Embryonic facial prominence (tissue), 1 donor: Measurements from ENCODE around the gene CHRM3.

Experiments
- DNase-seq: peaks from one replicate; pipeline ENCODE4 v3.0.0-alpha.2; 2016; ENCODE audit errors: extremely low spot score

The CHRM3 gene

GRCh38 chr1:239413916-239414315 lies 27.5 kb downstream of the CHRM3 start:
- no peak for DNase-seq

- DNase-seq, result no peak
Measured at GRCh38 chr1:239417221-239417620, 30.9 kb downstream of the CHRM3 start.

GRCh38 chr1:239417986-239418640 lies 31.7 kb downstream of the CHRM3 start:
- no peak for DNase-seq

GRCh38 chr1:239418681-239419080 lies 32.3 kb downstream of the CHRM3 start:
- no peak for DNase-seq

- no peak for DNase-seq
Measured at GRCh38 chr1:239421811-239422210, 35.4 kb downstream of the CHRM3 start.

- no peak for DNase-seq
Measured at GRCh38 chr1:239422818-239423217, 36.5 kb downstream of the CHRM3 start.

GRCh38 chr1:239426821-239427475 lies 40.6 kb downstream of the CHRM3 start:
- DNase-seq, result no peak

- DNase-seq, result no peak
Measured at GRCh38 chr1:239427712-239428111, 41.3 kb downstream of the CHRM3 start.

GRCh38 chr1:239428120-239428710 lies 41.8 kb downstream of the CHRM3 start:
- DNase-seq, result no peak

GRCh38 chr1:239429163-239429562 lies 42.8 kb downstream of the CHRM3 start:
- no peak for DNase-seq

- no peak for DNase-seq
Measured at GRCh38 chr1:239432255-239432654, 45.9 kb downstream of the CHRM3 start.

- DNase-seq, result no peak
Measured at GRCh38 chr1:239434181-239434580, 47.8 kb downstream of the CHRM3 start.
